Inferior parietal cortex (tissue), 1 donor: Measurements from ENCODE around the gene CFAP77.
"Not testable (repeated sequence)": the region's sequence is repeated elsewhere in the genome, so short reads cannot be mapped to it uniquely, and the experiment has no call there.

Experiments
- DNase-seq: peaks from one replicate; pipeline ENCODE4 v3.0.0-alpha.2; 2016; ENCODE audit errors: extremely low spot score

Gene CFAP77

DNA sequence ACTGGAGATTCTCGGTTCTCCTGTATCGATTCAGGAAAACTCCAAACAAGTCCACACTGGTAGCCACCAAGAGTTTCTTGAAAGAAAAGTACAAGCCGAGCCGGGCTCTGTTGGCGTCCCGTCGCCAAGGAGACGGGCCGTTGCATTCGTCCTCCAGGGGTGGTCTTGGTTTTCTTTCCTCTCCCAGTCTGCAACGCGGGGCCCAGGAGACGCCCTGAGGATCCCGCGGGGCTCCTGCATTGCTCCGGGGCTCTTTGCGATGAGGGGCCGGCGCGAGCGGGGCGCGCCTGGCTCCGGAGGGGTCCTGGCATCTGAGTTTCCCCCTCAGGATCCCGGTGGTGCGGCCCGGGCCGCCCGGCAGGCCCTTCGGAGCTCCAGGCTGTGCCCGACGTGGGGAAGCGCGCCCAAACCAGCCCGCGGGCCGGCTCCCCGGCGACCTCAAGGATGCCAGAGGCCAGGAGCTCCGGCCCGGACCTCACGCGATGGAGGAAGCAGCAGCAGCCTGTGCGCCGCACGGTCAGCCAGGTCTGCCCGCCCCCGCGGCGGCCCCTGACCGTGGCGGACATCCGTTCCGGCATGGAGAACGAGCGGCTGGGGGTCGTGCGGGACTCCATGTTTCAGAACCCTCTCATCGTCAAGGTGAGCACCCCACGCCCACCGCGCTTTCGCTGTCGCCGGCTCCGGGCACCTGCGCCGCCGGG, at the start of gene CFAP77:
Gene CFAP77, plus strand, starts transcription at position 384 of the 701 bp plus-strand sequence. Its CDS starts 61 bp downstream, at position 445.
- no peak for DNase-seq

DNA sequence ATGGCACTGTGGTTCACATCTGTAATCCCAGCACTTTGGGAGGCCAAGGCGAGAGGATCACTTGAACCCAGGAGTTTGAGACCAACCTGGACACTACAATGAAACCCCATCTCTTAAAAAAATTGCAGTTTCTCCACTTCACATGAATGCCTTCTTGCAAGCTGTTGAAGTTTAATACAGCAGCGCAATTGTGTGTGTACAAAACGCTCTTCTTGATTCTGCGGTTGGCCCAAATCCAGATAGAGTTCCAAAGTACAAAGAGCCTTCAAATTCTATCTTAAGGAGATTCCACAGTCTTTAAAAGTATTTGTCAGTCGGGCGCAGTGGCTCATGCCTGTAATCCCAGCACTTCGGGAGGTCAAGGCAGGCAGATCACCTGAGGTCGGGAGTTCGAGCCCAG, 45.9 kb upstream of the CFAP77 start:
- no peak for DNase-seq

DNA sequence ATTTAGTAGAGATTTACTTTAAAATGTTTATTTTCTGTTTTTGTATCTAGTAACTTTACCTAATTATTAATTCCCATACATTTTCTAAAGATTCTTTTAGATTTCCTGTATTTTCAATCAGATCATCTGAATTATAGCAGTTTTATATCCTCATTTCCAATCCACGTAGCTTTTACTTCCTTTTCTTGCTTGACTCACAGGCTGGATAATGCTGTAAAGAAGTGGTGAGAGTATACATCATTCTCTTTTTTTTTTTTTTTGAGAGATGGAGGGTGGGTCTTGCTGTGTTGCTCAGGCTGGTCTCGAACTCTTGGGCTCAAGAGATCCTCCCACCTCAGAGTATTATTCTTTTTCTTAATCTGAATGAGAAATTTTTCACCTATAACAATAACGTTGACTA, 44.0 kb upstream of the CFAP77 start:
- no peak for DNase-seq

- no peak for DNase-seq
These were observed 43.5 kb upstream of the CFAP77 start for GRCh38 chr9:132366481-132366880.

DNA sequence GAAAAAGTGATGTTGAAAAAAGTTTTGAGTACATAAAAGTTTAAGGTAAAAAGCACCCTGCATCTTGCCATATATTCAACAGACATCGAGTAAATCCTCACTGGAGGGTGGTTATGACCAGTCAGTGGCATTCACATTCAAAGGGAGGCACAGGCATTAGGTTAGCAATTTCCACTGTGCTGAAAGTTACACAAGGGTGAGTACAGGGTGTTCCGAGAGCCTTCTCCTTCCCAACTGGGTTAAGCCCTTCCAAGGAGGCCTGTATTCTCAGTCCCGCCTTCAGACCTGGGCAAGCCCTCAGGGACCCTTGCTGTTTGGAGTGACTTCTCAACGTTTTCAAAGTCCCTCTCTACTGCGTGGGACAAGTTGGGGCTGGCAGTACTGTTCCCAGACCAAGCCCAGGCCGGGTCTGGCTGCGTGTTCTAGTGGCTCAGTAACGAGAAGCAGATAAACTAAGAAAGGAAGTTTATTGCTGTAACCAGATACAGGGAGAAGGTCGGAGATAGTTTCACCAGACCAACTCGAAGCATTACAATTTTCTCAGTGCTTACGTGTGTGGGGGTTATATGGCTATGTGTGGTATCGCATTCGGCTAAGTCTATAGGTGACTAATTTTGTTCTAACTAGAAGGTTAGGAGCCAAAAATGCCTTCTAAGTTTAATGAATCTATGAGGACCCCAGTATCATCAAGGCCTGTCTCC, 42.2 kb upstream of the CFAP77 start:
- no peak for DNase-seq

- no peak for DNase-seq
These were observed 40.6 kb upstream of the CFAP77 start for GRCh38 chr9:132369421-132369820.

- no peak for DNase-seq
These were observed 39.4 kb upstream of the CFAP77 start for GRCh38 chr9:132370592-132370991.

- DNase-seq, result no peak
These were observed 37.6 kb upstream of the CFAP77 start for GRCh38 chr9:132372177-132373095.

- not testable (repeated sequence) for DNase-seq
These were observed 32.2 kb upstream of the CFAP77 start for GRCh38 chr9:132377769-132378168.

- DNase-seq, result not testable (repeated sequence)
These were observed 31.6 kb upstream of the CFAP77 start for GRCh38 chr9:132378416-132378815.

DNA sequence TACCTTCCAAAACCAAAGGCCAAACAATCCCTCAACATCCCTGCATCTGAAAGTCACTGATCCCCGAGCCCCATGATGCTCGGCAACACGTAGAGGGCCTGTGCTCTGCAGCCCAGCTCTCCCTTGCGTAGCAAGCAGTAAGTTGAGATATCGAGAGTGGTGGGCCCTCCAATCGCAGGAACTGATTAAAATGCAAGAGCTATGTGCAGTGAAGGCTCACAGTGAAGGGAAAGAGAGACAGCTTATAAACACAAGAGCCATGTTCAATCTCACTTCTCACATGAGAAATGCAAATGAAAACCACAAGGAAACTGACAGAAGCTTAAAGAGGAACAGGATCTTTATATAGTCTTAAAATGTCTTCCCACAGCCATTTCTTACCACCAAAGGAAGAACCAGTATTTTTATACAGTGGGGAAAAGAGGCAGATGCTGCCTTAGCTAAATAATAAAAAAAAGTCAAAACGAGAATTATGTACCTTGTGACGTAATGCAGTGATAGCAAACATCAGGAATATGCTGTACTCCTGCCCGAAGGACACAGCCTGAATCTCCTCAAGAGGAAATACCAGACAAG, 28.0 kb upstream of the CFAP77 start:
- DNase-seq, result no peak

DNA sequence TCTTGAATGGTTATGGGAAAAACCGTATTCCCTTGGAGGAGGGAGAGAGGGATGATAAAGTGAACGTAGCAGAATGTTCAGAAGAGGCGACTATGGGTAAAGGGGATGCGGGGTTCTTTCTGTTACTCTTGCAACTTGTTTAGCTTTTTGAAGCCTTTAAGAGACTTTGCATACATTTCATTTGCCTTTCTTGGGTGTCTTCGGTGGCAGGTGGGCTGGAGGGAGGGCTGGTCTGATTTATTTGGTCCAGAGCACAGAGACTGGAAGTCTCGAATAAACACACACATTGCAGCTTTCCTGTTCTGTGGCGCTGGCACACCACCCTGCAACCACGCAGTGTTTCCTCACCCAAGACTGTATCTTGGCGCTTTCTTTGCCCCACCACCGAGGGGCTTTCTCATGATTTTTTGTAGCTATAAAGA, 26.5 kb upstream of the CFAP77 start:
- no peak for DNase-seq

- no peak for DNase-seq
These were observed 25.6 kb upstream of the CFAP77 start for GRCh38 chr9:132384376-132384775.

DNA sequence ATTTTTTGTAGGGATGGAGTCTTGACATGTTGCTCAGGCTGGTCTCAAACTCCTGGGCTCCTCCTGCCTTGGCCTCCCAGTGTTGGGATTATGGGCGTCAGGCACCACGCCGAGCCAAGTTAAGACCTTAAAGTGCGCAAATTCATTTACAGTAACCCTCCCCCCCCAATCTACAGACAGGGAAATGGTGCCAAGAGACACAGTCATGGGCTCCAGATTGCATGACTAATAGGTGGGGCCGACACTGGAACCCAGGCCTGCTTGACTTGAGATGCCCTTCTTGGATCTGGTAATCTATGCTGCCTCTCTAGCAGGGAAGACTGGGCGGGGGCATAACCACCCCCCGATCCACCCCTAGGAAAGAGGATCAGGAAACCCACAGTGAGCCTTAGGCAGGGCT, 22.9 kb upstream of the CFAP77 start:
- DNase-seq, result no peak

- DNase-seq, result no peak
These were observed 19.0 kb upstream of the CFAP77 start for GRCh38 chr9:132390966-132391365.

- no peak for DNase-seq
These were observed 18.6 kb upstream of the CFAP77 start for GRCh38 chr9:132391449-132391848.

- no peak for DNase-seq
These were observed 14.5 kb upstream of the CFAP77 start for GRCh38 chr9:132395560-132395959.

DNA sequence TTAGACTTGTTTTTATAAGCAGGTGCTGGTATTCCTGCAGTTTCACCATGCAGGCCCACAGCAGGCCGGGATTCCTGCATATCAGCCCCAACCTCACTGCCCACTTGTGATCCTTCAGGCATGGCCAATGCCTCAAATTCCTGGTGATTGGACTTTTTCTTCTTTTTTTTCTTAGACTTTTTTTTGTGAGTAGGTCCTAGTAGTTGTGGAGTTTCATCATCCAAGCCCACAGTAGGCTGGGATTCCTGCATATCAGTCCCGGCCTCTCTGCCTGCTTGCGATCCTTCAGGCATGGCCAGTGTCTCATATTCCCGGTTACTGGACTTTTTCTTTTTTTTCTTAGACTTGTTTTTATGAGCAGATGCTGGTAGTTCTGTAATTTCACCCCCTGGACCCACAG, 8.2 kb upstream of the CFAP77 start:
- no peak for DNase-seq

DNA sequence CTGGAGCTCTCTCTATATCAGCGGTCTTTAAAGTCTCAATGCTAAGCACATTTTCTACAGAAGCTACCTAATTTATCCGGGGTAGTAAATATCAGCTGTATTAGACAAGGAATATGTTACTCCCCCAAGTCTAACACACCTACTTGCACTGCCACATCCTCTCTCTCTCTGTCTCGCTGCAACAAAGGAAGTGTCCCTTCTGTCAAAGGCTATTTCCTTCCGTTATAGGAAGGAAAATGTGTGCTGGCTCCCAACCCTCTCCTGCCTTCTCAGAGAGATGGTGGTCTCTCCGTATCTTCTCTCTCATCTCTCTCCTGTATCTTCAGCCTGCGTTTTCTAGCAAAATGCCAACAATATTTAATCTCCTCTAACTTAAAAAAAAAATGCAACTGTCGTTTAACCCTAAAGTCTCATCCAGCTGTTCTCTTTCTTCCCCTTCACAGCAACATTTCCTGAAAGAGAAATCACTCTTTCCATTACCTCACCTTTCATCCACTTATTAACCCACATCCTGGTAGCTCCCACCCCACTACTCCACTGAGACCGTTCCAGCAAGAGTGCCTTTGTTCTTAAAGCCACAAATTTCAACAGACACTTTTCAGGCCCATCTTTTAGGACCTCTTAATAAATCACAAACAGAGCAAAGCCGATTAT, 5.7 kb upstream of the CFAP77 start:
- DNase-seq, result no peak

- peak; percentile 93 for DNase-seq
These were observed 3.4 kb upstream of the CFAP77 start, which contains the start of gene TTF1 for GRCh38 chr9:132406554-132407122. Gene TTF1, minus strand, starts transcription at chr9:132406840. Its CDS starts 4,019 bp downstream, at chr9:132402821.

DNA sequence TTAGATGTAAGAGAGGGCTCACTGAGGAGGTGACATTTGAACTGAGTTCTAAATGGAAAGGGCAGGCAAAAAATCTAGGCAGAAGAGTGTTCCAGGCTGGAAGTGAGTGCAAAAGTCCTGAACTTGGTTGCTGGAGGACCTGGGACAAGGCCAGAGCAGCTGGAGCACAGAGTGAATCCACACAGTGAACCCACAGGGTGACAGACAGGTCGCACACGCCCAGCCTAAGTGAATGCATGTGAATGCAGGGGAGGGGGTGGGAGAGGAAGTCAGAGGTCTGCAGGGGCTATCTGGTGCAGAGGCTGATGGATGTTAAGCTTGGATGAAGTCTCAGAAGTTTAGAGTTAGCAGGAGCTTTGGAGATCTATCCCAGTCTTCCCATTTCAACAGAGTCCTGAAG, 2.8 kb upstream of the CFAP77 start:
- DNase-seq, result no peak
